ACHN (cell line): ENCODE data around the gene KRTAP4-3.
"Not testable (repeated sequence)": the region's sequence is repeated elsewhere in the genome, so short reads cannot be mapped to it uniquely, and the experiment has no call there.

Experiments used
- DNase-seq: peaks from one replicate; pipeline ENCODE4 v3.0.0-alpha.2; 2015
- in situ Hi-C: cut with HindIII; loops from 2 replicates; pipeline ENCODE4 v1.10.0; 2017; ENCODE audit warnings: low sequenced_read_pairs, low pct_ligation_motif_present, low pct_unique_long_range_greater_than_20kb

KRTAP4-3 gene

DNA sequence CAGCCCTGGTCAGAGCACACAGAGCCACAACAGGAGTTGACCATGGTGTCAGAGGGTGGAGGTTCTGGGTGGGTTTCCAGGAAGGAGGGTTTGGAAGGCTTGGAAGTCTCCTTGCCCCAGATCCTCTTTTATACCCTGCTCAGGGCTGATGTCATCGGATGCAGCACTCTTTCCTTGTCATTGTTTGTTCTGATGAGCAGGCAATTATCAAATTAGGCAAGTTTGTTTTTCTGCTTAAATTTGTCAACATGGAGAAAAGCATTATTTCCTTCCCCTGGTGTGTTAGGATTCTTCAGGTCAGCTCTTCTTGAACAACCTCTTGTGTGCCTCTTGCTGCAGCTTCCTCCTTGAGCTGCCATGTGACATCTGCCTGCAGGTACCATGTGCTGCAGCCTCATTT is 7.4 kb downstream of the KRTAP4-3 start, which contains the start of gene KRTAP4-4:
KRTAP4-4 (minus strand) TSS at position 101 of the 400 bp plus-strand sequence; CDS start at position 44, 57 bp downstream.
- in situ Hi-C loops, result no loop called here
- no peak for DNase-seq

DNA sequence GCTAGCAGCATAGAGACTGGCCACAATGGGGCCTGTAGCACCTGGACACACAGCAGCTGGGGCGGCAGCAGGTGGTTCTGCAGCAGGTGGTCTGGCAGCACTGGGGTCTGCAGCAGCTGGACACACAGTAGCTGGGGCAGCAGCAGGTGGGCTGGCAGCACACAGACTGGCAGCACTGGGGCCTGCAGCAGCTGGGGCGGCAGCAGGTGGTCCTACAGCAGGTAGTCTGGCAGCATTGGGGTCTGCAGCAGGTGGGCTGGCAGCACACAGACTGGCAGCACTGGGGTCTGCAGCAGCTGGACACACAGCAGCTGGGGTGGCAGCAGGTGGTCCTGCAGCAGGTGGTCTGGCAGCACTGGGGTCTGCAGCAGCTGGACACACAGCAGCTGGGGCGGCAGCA is 7.8 kb downstream of the KRTAP4-3 start:
- DNase-seq, in situ Hi-C loops: not testable (repeated sequence)

DNA sequence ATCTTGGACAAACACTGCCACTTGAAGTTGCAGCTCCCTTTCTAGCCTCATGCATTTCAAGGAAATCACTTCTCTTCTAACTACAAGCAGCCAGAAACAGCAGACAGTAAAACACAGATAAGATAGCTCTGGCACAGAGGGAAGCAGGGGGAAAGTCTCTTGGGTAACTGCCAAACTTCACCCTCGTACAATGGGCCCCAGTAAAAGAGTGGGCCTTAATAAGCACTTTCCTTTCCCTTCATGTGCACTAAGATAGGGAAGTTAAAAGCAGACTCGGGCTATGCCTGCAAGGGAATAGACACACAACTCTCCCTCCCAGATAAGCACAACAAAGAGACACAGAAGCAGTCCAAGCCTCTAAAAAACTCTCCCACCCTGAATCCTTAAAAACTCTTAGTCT is 14.2 kb downstream of the KRTAP4-3 start:
- in situ Hi-C loops, result no loop called here

DNA sequence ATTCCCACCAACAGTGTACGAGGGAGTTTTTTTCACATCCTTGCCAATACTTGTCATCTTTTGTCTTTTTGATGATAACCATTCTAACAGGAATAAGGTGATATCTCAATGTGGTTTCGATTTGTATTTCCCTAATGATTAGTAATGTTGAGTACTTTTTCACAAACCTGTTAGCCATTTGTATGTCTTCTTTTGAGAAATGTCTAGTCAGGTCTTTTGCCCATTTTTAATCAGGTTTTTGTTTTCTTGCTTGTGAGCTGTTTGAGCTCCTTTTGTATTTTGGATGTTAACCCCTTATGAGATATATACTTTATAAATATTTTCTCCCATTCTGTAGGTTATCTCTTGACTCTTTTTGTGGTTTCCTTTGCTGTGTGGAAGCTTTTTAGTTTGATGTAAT is 16.5 kb downstream of the KRTAP4-3 start:
- no peak for DNase-seq
- in situ Hi-C loops, result no loop called here

More for the DNA sequence above, 14.2 kb downstream of the KRTAP4-3 start:
- DNase-seq, result no peak

- in situ Hi-C loops, result no loop called here
- DNase-seq, result no peak
Measured at GRCh38 chr17:41150026-41150425, 18.0 kb downstream of the KRTAP4-3 start.

GRCh38 chr17:41149652-41149985 is 18.4 kb downstream of the KRTAP4-3 start, which contains the start of gene KRTAP4-5:
TSS of gene KRTAP4-5 (minus strand) at chr17:41149825. CDS start at chr17:41149767, 58 bp downstream.
- in situ Hi-C loops, result no loop called here
- DNase-seq, result no peak

GRCh38 chr17:41148971-41149651 is 18.9 kb downstream of the KRTAP4-3 start:
- in situ Hi-C loops, DNase-seq: not testable (repeated sequence)

- in situ Hi-C loops, result no loop called here
- no peak for DNase-seq
Measured at GRCh38 chr17:41147531-41148204, 20.4 kb downstream of the KRTAP4-3 start.

- no peak for DNase-seq
- in situ Hi-C loops, result no loop called here
Measured at GRCh38 chr17:41145261-41145660, 22.8 kb downstream of the KRTAP4-3 start.

DNA sequence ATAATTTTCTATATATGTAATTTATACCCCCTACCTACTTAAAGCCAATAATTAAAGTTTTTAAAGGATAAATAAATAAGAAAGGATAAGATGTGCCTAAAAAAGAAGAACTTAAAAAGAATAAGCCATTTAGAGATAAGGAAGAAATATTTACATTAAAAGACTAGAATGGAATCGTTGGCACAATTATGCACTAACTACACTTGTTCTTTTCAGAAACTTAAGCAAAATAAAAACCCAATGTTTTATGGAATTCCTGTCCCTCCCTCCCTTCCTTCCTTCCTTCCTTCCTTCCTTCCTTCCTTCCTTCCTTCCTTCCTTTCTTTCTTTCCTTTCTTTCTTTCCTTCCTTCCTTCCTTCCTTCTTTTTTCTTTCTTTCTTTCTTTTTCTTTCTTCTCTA is 23.2 kb downstream of the KRTAP4-3 start:
- in situ Hi-C loops, result no loop called here
- no peak for DNase-seq

GRCh38 chr17:41141361-41141760 is 26.7 kb downstream of the KRTAP4-3 start:
- in situ Hi-C loops, result no loop called here
- DNase-seq, result no peak

DNA sequence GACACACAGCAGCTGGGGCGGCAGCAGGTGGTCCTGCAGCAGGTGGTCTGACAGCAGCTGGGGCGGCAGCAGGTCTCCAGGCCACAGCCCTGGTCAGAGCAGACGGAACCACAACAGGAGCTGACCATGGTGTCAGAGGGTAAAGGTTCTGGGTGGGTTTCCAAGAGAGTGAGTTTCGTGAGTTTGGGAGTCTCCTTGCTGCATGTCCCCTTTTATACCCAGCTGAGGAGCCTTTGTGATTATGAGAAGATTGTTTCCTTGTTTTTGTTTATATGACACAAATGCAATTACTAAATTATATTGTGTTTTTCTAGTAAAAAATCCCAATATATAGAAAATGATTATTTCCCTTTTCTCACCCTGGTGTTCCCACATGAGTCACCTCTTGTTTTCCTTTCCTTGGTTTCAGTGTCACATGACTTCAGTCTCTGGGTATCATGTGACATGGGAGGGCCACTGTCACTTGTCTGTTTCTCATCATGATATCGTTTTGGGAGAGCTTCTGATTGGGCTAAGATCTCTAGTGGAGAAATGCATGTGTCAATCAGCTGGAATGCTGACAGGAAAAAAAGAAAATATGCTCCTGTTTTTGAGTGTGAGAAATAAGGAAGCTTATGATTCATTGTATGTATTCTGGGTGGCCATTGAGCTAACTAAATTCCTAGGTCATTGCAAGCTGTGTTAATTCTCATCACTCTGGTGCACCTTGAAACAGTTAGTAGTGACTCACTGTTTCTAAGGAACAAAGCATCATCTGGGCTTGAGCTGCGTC is 27.5 kb downstream of the KRTAP4-3 start, which contains the start of gene KRTAP4-6:
KRTAP4-6 (minus strand) TSS at position 185 of the 772 bp plus-strand sequence; CDS start at position 128, 57 bp downstream.
- no peak for DNase-seq
- in situ Hi-C loops, result no loop called here

- in situ Hi-C loops, DNase-seq: not testable (repeated sequence)
Measured at GRCh38 chr17:41139865-41140264, 28.2 kb downstream of the KRTAP4-3 start.

DNA sequence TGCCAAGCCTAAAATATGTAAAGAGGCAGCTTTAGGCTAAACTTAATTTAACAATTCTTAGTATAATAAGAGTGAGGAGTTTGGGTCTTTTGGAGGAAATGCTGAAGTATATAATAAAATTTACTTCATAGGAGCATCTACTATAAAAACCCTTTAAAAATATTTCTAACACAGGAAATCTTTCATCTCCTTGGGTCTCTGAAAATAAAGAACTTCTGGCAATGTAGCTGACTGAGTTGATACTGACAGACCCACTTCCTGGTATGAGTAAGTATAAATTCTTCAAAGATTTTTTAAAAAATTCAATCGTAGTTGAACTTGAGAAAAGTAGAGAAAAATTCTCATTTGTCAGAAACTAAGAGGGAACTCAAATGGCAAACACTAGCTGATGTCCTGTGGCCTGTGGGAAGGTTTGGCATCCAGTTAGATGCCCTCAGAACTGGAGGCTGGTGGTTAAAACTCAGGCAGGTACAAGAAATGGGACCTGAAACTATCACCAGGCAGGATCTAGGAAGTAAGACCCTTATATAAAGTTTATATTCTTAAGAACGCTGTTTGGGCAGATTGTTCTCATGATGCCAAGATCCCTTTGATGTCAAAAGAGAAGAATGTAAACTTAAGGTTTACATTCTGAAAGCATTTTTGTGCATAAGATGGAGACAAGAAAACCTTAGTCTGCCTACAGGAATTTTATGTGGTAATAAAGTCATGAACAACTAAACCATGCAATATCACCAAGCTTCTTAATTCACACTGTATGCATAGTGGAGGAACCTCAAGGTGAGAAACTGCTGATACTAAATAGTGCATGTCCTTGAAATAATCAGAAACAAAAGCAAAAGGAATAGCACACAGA is 33.9 kb downstream of the KRTAP4-3 start:
- in situ Hi-C loops, result no loop called here
- DNase-seq, result no peak

- in situ Hi-C loops, result no loop called here
Measured at GRCh38 chr17:41131979-41132378, 36.0 kb downstream of the KRTAP4-3 start.

DNA sequence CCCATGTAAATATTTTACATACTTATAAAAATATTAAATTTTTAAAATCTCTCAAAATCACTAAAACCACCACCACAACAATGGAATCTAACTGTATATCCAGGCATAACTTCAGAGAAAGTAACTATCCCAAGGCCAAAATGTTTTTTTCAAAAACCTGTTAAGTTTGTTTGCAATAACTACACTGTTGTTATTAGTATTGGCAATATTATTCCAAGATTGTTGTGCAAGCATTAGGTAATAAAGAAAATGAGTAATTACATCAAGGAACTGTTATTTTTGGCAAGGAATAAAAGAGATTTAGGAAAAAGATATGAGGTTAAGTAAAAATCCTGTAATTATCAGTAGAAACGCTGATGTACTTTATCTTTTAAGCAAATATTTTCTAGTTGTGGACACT is 40.6 kb downstream of the KRTAP4-3 start:
- in situ Hi-C loops, result no loop called here
- no peak for DNase-seq

More at GRCh38 chr17:41131979-41132378, 36.0 kb downstream of the KRTAP4-3 start:
- DNase-seq, result no peak

- in situ Hi-C loops, result no loop called here
Measured at GRCh38 chr17:41126412-41126811, 41.6 kb downstream of the KRTAP4-3 start.

GRCh38 chr17:41125064-41125463 is 43.0 kb downstream of the KRTAP4-3 start:
- DNase-seq, result no peak
- in situ Hi-C loops, result no loop called here

More at GRCh38 chr17:41126412-41126811, 41.6 kb downstream of the KRTAP4-3 start:
- DNase-seq, result no peak
